H1 (cell line): ENCODE data around the gene ARHGEF7. TPM values are rescaled to one million over a fixed set of nuclear protein-coding genes. Genes with fewer than 3 reads are reported as not detected.

Experiments
- CTBP2 ChIP-seq: IDR thresholded peaks from 2 replicates; pipeline ENCODE4 v1.7.0; 2011; ENCODE audit warnings: borderline replicate concordance, mild to moderate bottlenecking, moderate library complexity, mixed read lengths, low read length; ENCODE audit not compliant: insufficient read depth, insufficient read length
- EZH2 ChIP-seq: fragments of 200-600 bp; sonication (generic); IDR thresholded peaks from 2 replicates; pipeline ENCODE4 v1.7.1; 2012; ENCODE audit warnings: low read depth, mild to moderate bottlenecking, moderate library complexity, low read length, inconsistent platforms; ENCODE audit not compliant: severe bottlenecking
- RAD21 ChIP-seq, 2 experiments: IDR thresholded peaks in 1 of 2; conservative IDR thresholded peaks in 1 of 2; 2 replicates each; pipeline ENCODE4 v1.6.1; 2011; ENCODE audit warnings: low read depth in 2 of 2, low read length in 2 of 2, improper control_type of control experiment in 1 of 2, inconsistent platforms in 1 of 2, mild to moderate bottlenecking in 1 of 2, moderate library complexity in 1 of 2
- RBBP5 ChIP-seq: IDR thresholded peaks from 2 replicates; pipeline ENCODE4 v1.7.1; 2012; ENCODE audit warnings: low read depth, mild to moderate bottlenecking, inconsistent platforms, low read length, moderate library complexity, borderline replicate concordance
- TEAD4 ChIP-seq: IDR thresholded peaks from 2 replicates; pipeline ENCODE4 v1.6.1; 2012; ENCODE audit warnings: low read depth, low read length, inconsistent platforms, mixed read lengths
- polyA plus RNA-seq, 7 experiments: library from polyadenylated mRNA; depleted of rRNA in 3 of 7; stranded (reverse) in 5 of 7; unstranded in 2 of 7; fragments of >200 nt in 5 of 7; fragments of 200-250 nt in 2 of 7; gene quantifications; 1 replicate in 5 of 7; 2 replicates in 1 of 7; 4 replicates in 1 of 7; pipeline versions ENCODE4 v1.2.1 to v1.2.3, GENCODE V29; 2011 to 2013; ENCODE audit warnings: missing spikeins in 2 of 7, mixed read lengths in 2 of 7
- total RNA-seq: library from RNA; stranded (reverse); fragmentation: NEBNext Ultra II Directional; extraction: Animal tissue kit (Norgen Biotek cat#: 25700); gene quantifications from 2 replicates; pipeline ENCODE4 v1.2.1, GENCODE V29; 2021
- TF ChIP-seq, protein P1 (sequence below), 3 experiments: IDR thresholded peaks; 1 replicate in 2 of 3; 2 replicates in 1 of 3; pipeline versions ENCODE4 v1.5.1 to v1.6.1; 2011; ENCODE audit warnings: low read length in 3 of 3, mild to moderate bottlenecking in 3 of 3, inconsistent platforms in 2 of 3, low read depth in 1 of 3, moderate library complexity in 1 of 3; ENCODE audit not compliant: insufficient read depth in 1 of 3; ENCODE audit errors: control extremely low read depth in 1 of 3

Gene ARHGEF7
- total and polyA plus RNA-seq, 2 of the 8 experiments (the other 6 are each of a cell fraction or from before 2014, with no cell fraction given): 26.2 to 56.5 TPM

DNA sequence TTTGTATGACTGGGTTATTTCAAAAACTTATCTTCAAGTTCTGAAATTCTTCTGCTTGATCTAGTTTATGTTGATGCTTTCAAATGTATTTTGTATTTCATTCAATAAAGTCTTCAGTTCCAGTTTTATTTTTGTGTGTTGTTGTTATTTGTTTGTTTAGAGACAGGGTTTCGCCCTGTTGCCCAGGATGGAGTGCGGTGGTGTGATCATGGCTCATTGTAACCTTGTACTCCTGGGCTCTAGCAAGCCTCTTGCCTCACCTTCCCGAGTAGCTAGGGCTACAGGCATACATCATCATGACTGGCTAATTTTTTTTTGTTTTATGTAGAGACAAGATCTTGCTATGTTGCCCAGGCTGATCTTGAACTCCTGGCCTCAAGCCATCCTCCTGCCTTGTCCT is 40.3 kb upstream of the ARHGEF7 start (continued):
- TF ChIP-seq RAD21 (IDR thresholded peaks at IDR 0.05 in 1 of 2, conservative IDR thresholded peaks at IDR 0.05 in 1 of 2; ENCODE audit: low read depth in 2 of 2, low read length in 2 of 2): no peak
- no peak for TF ChIP-seq RBBP5
- no peak for TF ChIP-seq EZH2
- TF ChIP-seq, protein P1, sequence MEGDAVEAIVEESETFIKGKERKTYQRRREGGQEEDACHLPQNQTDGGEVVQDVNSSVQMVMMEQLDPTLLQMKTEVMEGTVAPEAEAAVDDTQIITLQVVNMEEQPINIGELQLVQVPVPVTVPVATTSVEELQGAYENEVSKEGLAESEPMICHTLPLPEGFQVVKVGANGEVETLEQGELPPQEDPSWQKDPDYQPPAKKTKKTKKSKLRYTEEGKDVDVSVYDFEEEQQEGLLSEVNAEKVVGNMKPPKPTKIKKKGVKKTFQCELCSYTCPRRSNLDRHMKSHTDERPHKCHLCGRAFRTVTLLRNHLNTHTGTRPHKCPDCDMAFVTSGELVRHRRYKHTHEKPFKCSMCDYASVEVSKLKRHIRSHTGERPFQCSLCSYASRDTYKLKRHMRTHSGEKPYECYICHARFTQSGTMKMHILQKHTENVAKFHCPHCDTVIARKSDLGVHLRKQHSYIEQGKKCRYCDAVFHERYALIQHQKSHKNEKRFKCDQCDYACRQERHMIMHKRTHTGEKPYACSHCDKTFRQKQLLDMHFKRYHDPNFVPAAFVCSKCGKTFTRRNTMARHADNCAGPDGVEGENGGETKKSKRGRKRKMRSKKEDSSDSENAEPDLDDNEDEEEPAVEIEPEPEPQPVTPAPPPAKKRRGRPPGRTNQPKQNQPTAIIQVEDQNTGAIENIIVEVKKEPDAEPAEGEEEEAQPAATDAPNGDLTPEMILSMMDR (IDR thresholded peaks at IDR 0.05; ENCODE audit: control extremely low read depth in 1 of 3, insufficient read depth in 1 of 3, low read depth in 1 of 3, low read length in 3 of 3): no peak
- TF ChIP-seq TEAD4: no peak
- TF ChIP-seq CTBP2: no peak
